ENCODE results near the gene RMP24.

The RMP24 gene

GRCh38 chr18:35972197-35973000, at the start of gene RMP24:
RMP24 (plus strand) TSS chr18:35972679.
- DNase-seq (ENCODE audit: low read depth in 1 of 2, low spot score in 1 of 2): peak; percentile 89 to 90

GRCh38 chr18:35923939-35924684, 48.4 kb upstream of the RMP24 start:
- no peak for DNase-seq (ENCODE audit: low read depth in 1 of 2, low spot score in 1 of 2)

GRCh38 chr18:35926884-35927283, 45.6 kb upstream of the RMP24 start:
- no peak for DNase-seq (ENCODE audit: low read depth in 1 of 2, low spot score in 1 of 2)

GRCh38 chr18:35927430-35927829, 45.0 kb upstream of the RMP24 start:
- no peak for DNase-seq (ENCODE audit: low read depth in 1 of 2, low spot score in 1 of 2)

GRCh38 chr18:35933982-35934381, 38.5 kb upstream of the RMP24 start:
- no peak for DNase-seq (ENCODE audit: low read depth in 1 of 2, low spot score in 1 of 2)

GRCh38 chr18:35934891-35935290, 37.6 kb upstream of the RMP24 start:
- no peak for DNase-seq (ENCODE audit: low read depth in 1 of 2, low spot score in 1 of 2)

GRCh38 chr18:35935805-35936204, 36.7 kb upstream of the RMP24 start:
- DNase-seq (ENCODE audit: low read depth in 1 of 2, low spot score in 1 of 2): no peak

- DNase-seq (ENCODE audit: low read depth in 1 of 2, low spot score in 1 of 2): no peak
Measured at GRCh38 chr18:35936951-35937350, 35.5 kb upstream of the RMP24 start.

- no peak for DNase-seq (ENCODE audit: low read depth in 1 of 2, low spot score in 1 of 2)
Measured at GRCh38 chr18:35938158-35938557, 34.3 kb upstream of the RMP24 start.

GRCh38 chr18:35938562-35938961, 33.9 kb upstream of the RMP24 start:
- DNase-seq (ENCODE audit: low read depth in 1 of 2, low spot score in 1 of 2): no peak

- no peak for DNase-seq (ENCODE audit: low read depth in 1 of 2, low spot score in 1 of 2)
Measured at GRCh38 chr18:35939138-35939537, 33.3 kb upstream of the RMP24 start.

- DNase-seq (ENCODE audit: low read depth in 1 of 2, low spot score in 1 of 2): no peak
Measured at GRCh38 chr18:35941299-35941698, 31.2 kb upstream of the RMP24 start.

- no peak for DNase-seq (ENCODE audit: low read depth in 1 of 2, low spot score in 1 of 2)
Measured at GRCh38 chr18:35942133-35942532, 30.3 kb upstream of the RMP24 start.

- DNase-seq (ENCODE audit: low read depth in 1 of 2, low spot score in 1 of 2): no peak
Measured at GRCh38 chr18:35942661-35943060, 29.8 kb upstream of the RMP24 start.

- no peak for DNase-seq (ENCODE audit: low read depth in 1 of 2, low spot score in 1 of 2)
Measured at GRCh38 chr18:35948080-35948479, 24.4 kb upstream of the RMP24 start.

- no peak for DNase-seq (ENCODE audit: low read depth in 1 of 2, low spot score in 1 of 2)
Measured at GRCh38 chr18:35949090-35949489, 23.4 kb upstream of the RMP24 start.

GRCh38 chr18:35949903-35950627, 22.4 kb upstream of the RMP24 start:
- DNase-seq (ENCODE audit: low read depth in 1 of 2, low spot score in 1 of 2): peak; percentile 12 to 24

GRCh38 chr18:35950628-35950982, 21.9 kb upstream of the RMP24 start:
- DNase-seq (ENCODE audit: low read depth in 1 of 2, low spot score in 1 of 2): no peak

- DNase-seq (ENCODE audit: low read depth in 1 of 2, low spot score in 1 of 2): no peak
Measured at GRCh38 chr18:35953688-35954087, 18.8 kb upstream of the RMP24 start.

GRCh38 chr18:35956226-35956625, 16.3 kb upstream of the RMP24 start:
- no peak for DNase-seq (ENCODE audit: low read depth in 1 of 2, low spot score in 1 of 2)

- no peak for DNase-seq (ENCODE audit: low read depth in 1 of 2, low spot score in 1 of 2)
Measured at GRCh38 chr18:35962320-35962719, 10.2 kb upstream of the RMP24 start.

- no peak for DNase-seq (ENCODE audit: low read depth in 1 of 2, low spot score in 1 of 2)
Measured at GRCh38 chr18:35964319-35964718, 8.2 kb upstream of the RMP24 start.
